ENCODE results near the gene SBK3.

DNA sequence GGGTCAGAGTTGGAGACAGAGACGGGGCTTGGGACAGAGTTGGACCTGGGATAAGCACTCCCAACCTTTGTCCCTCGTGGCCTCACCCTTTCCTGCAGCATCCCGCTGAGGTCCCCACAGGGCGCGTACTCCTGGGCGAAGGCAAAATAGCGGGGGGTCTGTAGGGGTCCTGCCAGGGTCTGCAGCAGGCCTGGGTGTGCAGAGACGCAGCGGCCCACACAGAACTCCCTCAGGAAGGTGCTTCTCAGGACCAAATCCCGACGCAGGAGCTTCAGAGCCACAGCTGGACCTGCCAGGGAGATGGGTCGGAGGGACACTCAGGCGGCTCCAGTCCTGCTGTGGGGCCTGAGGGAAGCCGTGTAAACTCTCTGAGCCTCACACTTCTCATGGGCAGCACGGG is 1.3 kb downstream of the SBK3 start:
- TF ChIP-seq, protein P1, sequence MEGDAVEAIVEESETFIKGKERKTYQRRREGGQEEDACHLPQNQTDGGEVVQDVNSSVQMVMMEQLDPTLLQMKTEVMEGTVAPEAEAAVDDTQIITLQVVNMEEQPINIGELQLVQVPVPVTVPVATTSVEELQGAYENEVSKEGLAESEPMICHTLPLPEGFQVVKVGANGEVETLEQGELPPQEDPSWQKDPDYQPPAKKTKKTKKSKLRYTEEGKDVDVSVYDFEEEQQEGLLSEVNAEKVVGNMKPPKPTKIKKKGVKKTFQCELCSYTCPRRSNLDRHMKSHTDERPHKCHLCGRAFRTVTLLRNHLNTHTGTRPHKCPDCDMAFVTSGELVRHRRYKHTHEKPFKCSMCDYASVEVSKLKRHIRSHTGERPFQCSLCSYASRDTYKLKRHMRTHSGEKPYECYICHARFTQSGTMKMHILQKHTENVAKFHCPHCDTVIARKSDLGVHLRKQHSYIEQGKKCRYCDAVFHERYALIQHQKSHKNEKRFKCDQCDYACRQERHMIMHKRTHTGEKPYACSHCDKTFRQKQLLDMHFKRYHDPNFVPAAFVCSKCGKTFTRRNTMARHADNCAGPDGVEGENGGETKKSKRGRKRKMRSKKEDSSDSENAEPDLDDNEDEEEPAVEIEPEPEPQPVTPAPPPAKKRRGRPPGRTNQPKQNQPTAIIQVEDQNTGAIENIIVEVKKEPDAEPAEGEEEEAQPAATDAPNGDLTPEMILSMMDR (IDR thresholded peaks at IDR 0.05 in 2 of 3, conservative IDR thresholded peaks at IDR 0.05 in 1 of 3; ENCODE audit: borderline replicate concordance in 1 of 3, insufficient read depth in 1 of 3, low read depth in 2 of 3, low read length in 2 of 3), result no peak
- TF ChIP-seq EZH2 (IDR thresholded peaks at IDR 0.05), result no peak

Data from HCT116 (cell line).